Spinal cord (tissue), 10 donors: ENCODE results near the gene C1orf21. TPM values are rescaled to one million over a fixed set of nuclear protein-coding genes. Genes with fewer than 3 reads are reported as not detected.

Experiments
- DNase-seq, 6 donors: peaks; one replicate each; pipeline versions ENCODE4 v3.0.0 to v3.0.0-alpha.2; 2013 to 2015; ENCODE audit warnings: low spot score in 6 of 6, low read depth in 4 of 6
- H3K27ac ChIP-seq: one replicate; pipeline ENCODE4 v1.5.1; 2013; ENCODE audit warnings: low read depth, low read length, control low read depth
- H3K27me3 ChIP-seq: one replicate; pipeline ENCODE4 v1.6.1; 2013; ENCODE audit warnings: low read length; ENCODE audit not compliant: control insufficient read depth, insufficient read depth
- H3K36me3 ChIP-seq: one replicate; pipeline ENCODE4 v1.6.1; 2013; ENCODE audit warnings: low read length; ENCODE audit not compliant: control insufficient read depth, insufficient read depth
- H3K4me1 ChIP-seq: one replicate; pipeline ENCODE4 v1.6.1; 2013; ENCODE audit warnings: low read length; ENCODE audit not compliant: control insufficient read depth, insufficient read depth
- H3K4me3 ChIP-seq: one replicate; pipeline ENCODE4 v1.5.1; 2013; ENCODE audit warnings: low read depth, low read length, control low read depth
- H3K9me3 ChIP-seq: one replicate; pipeline ENCODE4 v1.6.1; 2013; ENCODE audit warnings: low read length; ENCODE audit not compliant: control insufficient read depth, insufficient read depth
- WGBS: methylation state at CpG from one replicate; pipeline ENCODE4 v1.1.5; 2013; ENCODE audit warnings: missing lambda C conversion rate; ENCODE audit not compliant: insufficient coverage; 5-methylcytosine and 5-hydroxymethylcytosine counted together
- polyA plus RNA-seq, 2 donors: library from polyadenylated mRNA; unstranded; fragments of 120-200 nt; gene quantifications; one replicate each; pipeline ENCODE4 v1.2.1, GENCODE V29; 2013; ENCODE audit not compliant: insufficient read length in 2 of 2
- total RNA-seq, 2 donors: library from RNA; depleted of rRNA in 1 of 2; stranded (reverse); fragments of 120-200 nt in 1 of 2; fragments of >200 nt in 1 of 2; gene quantifications; one replicate each; pipeline versions ENCODE4 v1.2.3 to v1.2.4, GENCODE V29; 2013 to 2014
- donor health status: healthy.

The C1orf21 gene
- total and polyA plus RNA-seq, 4 donors, result 17.6 to 55.5 (median 31.9) TPM

DNA sequence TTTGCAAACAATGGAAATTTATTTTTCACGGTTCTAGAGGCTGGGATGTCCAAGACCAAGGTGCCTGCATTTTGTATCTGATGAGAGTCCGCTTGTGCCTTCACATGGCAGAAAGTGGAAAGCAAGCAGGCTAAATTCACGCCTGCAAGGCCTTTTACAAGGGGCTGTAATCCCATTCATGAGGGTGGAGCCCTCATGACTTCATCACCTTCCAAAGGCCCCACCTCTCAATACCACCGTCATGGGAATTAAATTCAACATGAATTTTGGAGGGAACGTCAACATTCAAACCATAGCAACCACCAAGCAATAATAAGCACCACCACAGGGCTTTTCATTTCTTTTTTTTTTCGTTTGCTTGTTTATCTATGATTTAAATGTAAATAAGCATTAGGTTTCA, 115.3 kb downstream of the C1orf21 start:
- Histone ChIP-seq H3K4me1 (peaks cover 3% of the 10 kb centered on the region), H3K36me3 (no peaks in the 10 kb centered on the region), H3K27me3 (no peaks in the 10 kb centered on the region), H3K4me3 (no peak overlapping the region), H3K27ac (no peak overlapping the region), H3K9me3 (no peaks in the 10 kb centered on the region)
- 80% methylated on average over 3 of the region's 6 CpGs for WGBS
- no peak for DNase-seq

- no peaks in the 10 kb centered on the region for H3K9me3 ChIP-seq
- H3K27ac ChIP-seq, result no peak overlapping the region
- no peaks in the 10 kb centered on the region for H3K27me3 ChIP-seq
- WGBS, result 87% methylated on average over 3 of the region's 6 CpGs
- DNase-seq, result no peak
- no peaks in the 10 kb centered on the region for H3K36me3 ChIP-seq
- H3K4me3 ChIP-seq, result no peak overlapping the region
- no peaks in the 10 kb centered on the region for H3K4me1 ChIP-seq
These were observed 116.5 kb downstream of the C1orf21 start for GRCh38 chr1:184503221-184503749.

GRCh38 chr1:184504040-184504954, 117.5 kb downstream of the C1orf21 start:
- H3K9me3 ChIP-seq, result no peaks in the 10 kb centered on the region
- no peak overlapping the region for H3K4me3 ChIP-seq
- H3K27ac ChIP-seq, result no peak overlapping the region
- 38% methylated on average over 9 of the region's 16 CpGs for WGBS
- no peaks in the 10 kb centered on the region for H3K36me3 ChIP-seq
- no peaks in the 10 kb centered on the region for H3K27me3 ChIP-seq
- peak in 2 of 6 donors; percentile 64 to 67 for DNase-seq
- no peaks in the 10 kb centered on the region for H3K4me1 ChIP-seq

DNA sequence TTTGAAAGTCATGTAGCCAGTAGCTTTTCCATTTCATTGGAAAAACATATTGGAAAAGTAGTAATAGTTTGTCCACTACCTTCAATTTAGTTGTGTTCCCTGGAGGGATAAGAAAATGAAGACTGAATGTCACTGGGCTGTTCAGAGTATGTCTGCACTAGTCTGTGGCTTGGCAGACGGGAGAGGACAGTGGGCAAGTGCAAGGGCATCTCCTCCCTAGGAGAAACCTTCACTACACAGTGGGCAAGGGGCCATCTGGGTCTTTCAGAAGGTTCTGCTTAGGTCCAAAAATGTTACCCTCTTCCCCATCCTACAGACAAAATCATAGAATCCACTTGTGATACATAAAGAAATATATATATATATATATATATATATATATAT, 118.1 kb downstream of the C1orf21 start:
- Histone ChIP-seq H3K9me3 (no peaks in the 10 kb centered on the region), H3K27ac (no peak overlapping the region), H3K36me3 (no peaks in the 10 kb centered on the region), H3K4me1 (no peaks in the 10 kb centered on the region), H3K4me3 (no peak overlapping the region), H3K27me3 (no peaks in the 10 kb centered on the region)
- DNase-seq, result no peak
- WGBS, result no CpG with 5 or more reads among the region's 1 CpG

DNA sequence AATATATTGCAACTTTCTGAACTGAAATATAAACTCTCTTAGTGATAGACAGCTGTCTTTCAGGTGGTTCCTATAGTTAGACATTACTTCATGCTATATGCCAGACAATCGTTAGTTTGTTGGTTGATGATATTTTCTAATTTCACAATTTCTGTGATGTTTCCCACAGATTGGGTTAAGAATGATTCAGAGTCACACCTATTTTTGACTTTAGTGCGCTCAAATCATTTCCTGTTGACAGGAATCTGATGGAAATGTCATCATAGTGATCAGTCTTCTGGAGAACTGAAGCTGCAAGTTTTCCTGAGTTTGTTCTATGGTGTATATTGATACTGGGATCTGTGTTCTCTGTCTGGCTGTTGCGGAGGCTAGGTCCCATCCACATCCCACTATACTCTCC, 119.7 kb downstream of the C1orf21 start:
- H3K27ac ChIP-seq, result no peak overlapping the region
- no peaks in the 10 kb centered on the region for H3K9me3 ChIP-seq
- no peak overlapping the region for H3K4me3 ChIP-seq
- DNase-seq, result no peak
- no peaks in the 10 kb centered on the region for H3K36me3 ChIP-seq
- 100% methylated on average over 1 of the region's 3 CpGs for WGBS
- H3K27me3 ChIP-seq, result no peaks in the 10 kb centered on the region
- no peaks in the 10 kb centered on the region for H3K4me1 ChIP-seq

- Histone ChIP-seq H3K27ac (no peak overlapping the region), H3K4me3 (no peak overlapping the region)
These were observed 120.3 kb downstream of the C1orf21 start for GRCh38 chr1:184507165-184507564.

DNA sequence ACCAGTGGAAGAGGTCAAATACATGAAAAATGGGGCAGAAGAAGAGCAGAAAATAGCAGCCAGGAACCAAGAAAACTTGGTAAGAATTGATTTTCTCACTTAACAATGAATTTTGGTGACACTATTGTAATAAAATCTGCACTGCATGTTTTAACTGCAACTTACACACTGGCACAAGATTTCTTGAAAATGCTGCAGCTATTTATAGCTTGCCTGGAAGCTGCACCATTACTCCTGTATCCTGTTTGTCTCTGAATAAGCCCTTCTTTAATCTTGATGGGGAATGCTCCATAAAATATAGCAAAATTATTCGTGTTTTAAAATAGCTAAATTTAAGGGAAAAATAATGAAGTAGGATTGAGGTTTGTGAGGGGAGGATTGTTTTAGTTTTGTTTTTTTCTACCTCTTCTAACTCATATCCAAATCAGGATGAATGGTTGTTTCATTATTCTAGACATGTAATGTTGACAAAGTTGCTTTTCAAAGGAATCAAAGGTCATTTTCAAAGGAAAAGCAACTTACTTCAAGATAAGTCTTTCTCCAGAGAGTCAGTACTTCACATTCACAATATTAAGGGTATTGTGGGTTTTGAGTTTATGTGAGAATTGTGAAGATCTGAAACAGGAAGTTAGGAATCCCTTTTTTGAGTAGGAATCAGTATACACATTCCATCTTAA, 120.9 kb downstream of the C1orf21 start:
- no peak for DNase-seq
- no CpG with 5 or more reads among the region's 1 CpG for WGBS
- Histone ChIP-seq H3K27me3 (no peaks in the 10 kb centered on the region), H3K27ac (no peak overlapping the region), H3K4me1 (no peaks in the 10 kb centered on the region), H3K36me3 (no peaks in the 10 kb centered on the region), H3K4me3 (no peak overlapping the region), H3K9me3 (no peaks in the 10 kb centered on the region)

More at GRCh38 chr1:184507165-184507564, 120.3 kb downstream of the C1orf21 start:
- DNase-seq, result no peak
- Histone ChIP-seq H3K36me3 (no peaks in the 10 kb centered on the region), H3K4me1 (no peaks in the 10 kb centered on the region), H3K9me3 (no peaks in the 10 kb centered on the region), H3K27me3 (no peaks in the 10 kb centered on the region)
- WGBS, result no CpG with 5 or more reads among the region's 1 CpG

GRCh38 chr1:184509105-184509504, 122.3 kb downstream of the C1orf21 start:
- H3K27me3 ChIP-seq, result no peaks in the 10 kb centered on the region
- H3K4me3 ChIP-seq, result no peak overlapping the region
- no CpG with 5 or more reads among the region's 2 CpGs for WGBS
- H3K9me3 ChIP-seq, result no peaks in the 10 kb centered on the region
- H3K27ac ChIP-seq, result no peak overlapping the region
- H3K4me1 ChIP-seq, result no peaks in the 10 kb centered on the region
- no peak for DNase-seq
- H3K36me3 ChIP-seq, result no peaks in the 10 kb centered on the region

DNA sequence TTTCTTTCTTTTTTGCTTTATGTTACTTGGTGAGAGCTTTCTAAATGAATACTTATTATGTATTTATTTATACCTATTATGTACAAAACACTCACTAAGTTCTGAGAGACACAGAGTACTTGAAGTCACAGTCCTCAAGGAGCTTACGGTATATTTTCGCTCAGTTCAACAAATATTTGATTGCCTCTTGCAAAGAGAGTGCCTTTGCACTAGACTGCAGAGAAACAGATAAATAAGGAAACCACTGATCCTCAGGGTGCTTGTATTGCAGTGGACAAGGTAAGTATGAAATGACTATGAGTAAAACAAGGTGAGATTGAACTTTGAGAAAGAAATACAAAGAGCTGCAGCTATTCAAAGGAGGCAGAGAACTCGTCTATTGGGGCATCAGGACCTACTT, 123.3 kb downstream of the C1orf21 start:
- H3K27ac ChIP-seq, result no peak overlapping the region
- no peaks in the 10 kb centered on the region for H3K36me3 ChIP-seq
- WGBS, result 100% methylated on average over 2 of the region's 3 CpGs
- no peak for DNase-seq
- H3K4me3 ChIP-seq, result no peak overlapping the region
- H3K9me3 ChIP-seq, result no peaks in the 10 kb centered on the region
- no peaks in the 10 kb centered on the region for H3K4me1 ChIP-seq
- H3K27me3 ChIP-seq, result no peaks in the 10 kb centered on the region
